ENCODE measurements around the gene TUBA4A. TPM values are rescaled to one million over a fixed set of nuclear protein-coding genes. Genes with fewer than 3 reads are reported as not detected.
A peak's percentile ranks its signal among the peaks of the same experiment; 100 is the strongest.

The TUBA4A gene
- total and polyA plus RNA-seq, 2 of the 4 experiments (the other 2 are of a cell fraction), result 21.9 to 35.6 TPM

DNA sequence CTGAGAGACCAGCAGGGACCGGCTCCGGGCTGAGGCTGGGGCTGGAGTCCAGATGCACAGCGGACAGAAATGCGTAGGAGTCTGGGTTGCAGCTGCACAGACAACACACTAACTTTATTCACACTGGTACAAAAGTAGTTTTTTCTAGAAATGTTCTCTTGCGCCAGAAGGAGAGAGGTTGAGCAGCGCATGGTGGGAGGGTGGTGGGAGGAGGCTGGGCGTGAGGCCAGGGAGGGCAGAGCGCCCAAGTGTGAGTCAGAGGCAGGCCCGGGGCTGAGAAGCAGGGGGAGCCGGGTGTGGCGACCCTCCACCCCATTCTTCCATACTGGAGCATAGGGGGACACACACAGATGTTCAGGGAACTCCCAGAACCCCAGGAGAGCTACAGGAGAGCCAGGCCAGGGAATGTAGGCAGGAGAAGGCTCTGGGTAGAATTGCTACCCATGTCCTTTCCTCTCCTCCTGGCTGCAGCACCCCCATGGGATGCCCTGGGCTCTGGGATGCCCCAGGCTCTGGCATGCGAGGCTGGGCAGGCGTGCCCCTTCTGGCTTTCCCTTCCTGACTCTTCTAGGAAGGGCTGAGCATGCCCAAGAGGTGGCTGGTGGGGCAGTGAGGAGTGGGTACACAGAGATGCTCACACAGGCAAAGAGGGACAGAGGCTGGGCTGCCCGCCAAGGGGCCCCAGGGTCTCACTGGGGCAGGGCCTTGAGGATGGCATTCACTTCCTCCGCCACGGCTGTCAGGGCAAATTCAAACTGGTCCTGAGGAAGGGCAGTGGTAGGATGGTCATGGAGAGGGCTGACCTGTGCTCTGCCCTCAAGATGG lies 36.0 kb upstream of the TUBA4A start (continued):
- no peak for TF ChIP-seq NFE2L2 (IDR thresholded peaks at IDR 0.05; ENCODE audit: low read depth, low read length)
- peak; percentile 63; the same call in 1 of the 2 replicates for TF ChIP-seq FOS (IDR thresholded peaks at IDR 0.05; ENCODE audit: low read depth, low read length)
- TF ChIP-seq SMC3 (IDR thresholded peaks at IDR 0.05; ENCODE audit: low read depth, low read length), result no peak

DNA sequence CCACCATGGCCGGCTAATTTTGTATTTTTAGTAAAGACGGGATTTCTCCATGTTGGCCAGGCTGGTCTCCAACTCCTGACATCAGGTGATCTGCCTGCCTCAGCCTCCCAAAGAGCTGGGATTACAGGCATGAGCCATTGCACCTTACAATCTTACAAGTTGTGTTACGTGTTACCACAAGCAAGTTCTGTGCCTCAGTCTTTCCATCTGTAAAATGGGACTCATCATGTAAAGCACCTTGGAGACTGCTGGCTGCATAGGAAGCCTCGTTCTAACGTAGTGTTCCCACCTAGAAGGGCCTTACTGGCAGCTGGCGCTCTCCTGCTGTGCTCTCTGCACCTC lies 35.4 kb upstream of the TUBA4A start:
- Histone ChIP-seq H3K79me1 (ENCODE audit: low read depth in 1 of 2, low read length in 2 of 2) (no peaks in the 10 kb centered on the region), H3K4me1 (ENCODE audit: control insufficient read depth, insufficient read depth, low read length) (peaks cover 17% of the 10 kb centered on the region), H3K14ac (replicated peaks; ENCODE audit: low read depth, low read length) (no peak overlapping the region; the same call in 1 of the 2 replicates), H2AK5ac (ENCODE audit: low read depth, low read length) (peak overlapping the region; percentile 45; the same call in 1 of the 2 replicates), H3K27me3 (ENCODE audit: control insufficient read depth, insufficient read depth, low read length) (no peaks in the 10 kb centered on the region), H3K9me1 (ENCODE audit: insufficient read depth, low read length) (peaks cover 11% of the 10 kb centered on the region; the same call in 1 of the 2 replicates), H3K18ac (ENCODE audit: low read depth, low read length) (peak overlapping the region; percentile 47), H2AK9ac (replicated peaks; ENCODE audit: low read depth, low read length, poor library complexity) (peak overlapping the region; percentile 31), H3K23ac (ENCODE audit: low read depth, low read length) (peak overlapping the region; percentile 82; the same call in 1 of the 2 replicates), H3K27ac (ENCODE audit: insufficient read depth, low read length) (peak overlapping the region; percentile 70; the same call in 1 of the 2 replicates), H2BK20ac (ENCODE audit: low read depth, low read length) (no peak overlapping the region), H3K4me2 (ENCODE audit: low read depth, low read length) (peak overlapping the region; percentile 52), H2BK120ac (ENCODE audit: low read depth, low read length) (peak overlapping the region; percentile 35; the same call in 1 of the 2 replicates), H3K4me3 (ENCODE audit: insufficient read depth, low read depth, low read length) (no peak overlapping the region), H2BK5ac (ENCODE audit: low read depth, low read length, poor library complexity, severe bottlenecking) (peak overlapping the region; percentile 61), H2AFZ (replicated peaks; ENCODE audit: low read length, poor library complexity) (peak overlapping the region; percentile 77), H3K4ac (ENCODE audit: low read depth, low read length) (peak overlapping the region; percentile 72), H3K36me3 (ENCODE audit: control insufficient read depth, insufficient read depth, low read length) (peaks cover 22% of the 10 kb centered on the region), H2BK15ac (ENCODE audit: low read depth, low read length) (no peak overlapping the region), H3K9ac (ENCODE audit: low read depth, low read length) (0 out of 2 replicates have a peak overlapping the region, but pooled peaks have one; percentile 11), H4K5ac (ENCODE audit: low read depth, low read length) (peak overlapping the region; percentile 28; the same call in 1 of the 2 replicates), H4K91ac (ENCODE audit: insufficient read depth, low read depth, low read length) (0 out of 2 replicates have a peak overlapping the region, but pooled peaks have one; percentile 18), H4K20me1 (ENCODE audit: insufficient read depth, low read length) (peaks cover 10% of the 10 kb centered on the region; the same call in 1 of the 2 replicates), H3K9me3 (ENCODE audit: control insufficient read depth, insufficient read depth, low read length) (no peaks in the 10 kb centered on the region), H3K56ac (ENCODE audit: extremely low read depth, insufficient read depth, low read length) (no peak overlapping the region), H4K8ac (ENCODE audit: low read depth in 2 of 2, low read length in 2 of 2) (peak overlapping the region in 1 of 2 experiments; percentile 41; a peak in 2 of 4 replicates)
- DNase-seq (no peak), ATAC-seq (ENCODE audit: low read depth) (no peak)
- dilution Hi-C loops (cut with HindIII; ENCODE audit: low sequenced_read_pairs, unreplicated experiment), result no loop called here
- TF ChIP-seq RCOR1 (IDR thresholded peaks at IDR 0.05; ENCODE audit: insufficient replicate concordance, low read length) (peak; percentile 42), RFX5 (IDR thresholded peaks at IDR 0.05; ENCODE audit: low read depth, low read length) (no peak)
- CTCF ChIA-PET, result interaction anchor here (0.6 to 0.7 kb wide), 2 partner anchors 10 to 978 kb away, joined by 3 read pairs; partner anchors contain the start of gene DNAJB2
- intact Hi-C loops (cut with micrococcal nuclease), result loop anchor here (1.0 to 2.0 kb wide), 2 partner anchors 10 to 58 kb away; partner anchors contain the start of gene DNAJB2
- WGBS, 2 experiments (ENCODE audit: extremely low coverage in 2 of 2, insufficient read length in 1 of 2), result 68% methylated on average over 3 of the region's 6 CpGs; no CpG with 5 or more reads in 1 of the 2 experiments
- no TSS peak for BruUV-seq (replicated peaks)
- POLR2A ChIA-PET (ENCODE audit: unreplicated experiment), result no interaction called here
- in situ Hi-C loops (cut with MboI; ENCODE audit: low sequenced_read_pairs), result no loop called here

Measured in IMR-90 (cell line).